Activated naive CD4-positive, alpha-beta T cell treated with anti-CD3 and anti-CD28 coated beads, Interleukin-2, amount 50 U/mL, for 16 hours (primary cell): Measurements from ENCODE around the gene UBL7.
"Not testable (repeated sequence)": the region's sequence is repeated elsewhere in the genome, so short reads cannot be mapped to it uniquely, and the experiment has no call there.

ENCODE experiments used
- DNase-seq: peaks from one replicate; pipeline ENCODE4 v3.0.0-alpha.2; 2020

Gene UBL7

GRCh38 chr15:74463634-74464033 lies 2.7 kb upstream of the UBL7 start:
- no peak for DNase-seq

GRCh38 chr15:74461847-74462511 lies 1.0 kb upstream of the UBL7 start:
- DNase-seq, result no peak

GRCh38 chr15:74460298-74460697 lies 662 bp downstream of the UBL7 start:
- DNase-seq, result no peak

- not testable (repeated sequence) for DNase-seq
Measured at GRCh38 chr15:74459798-74460197, 1.2 kb downstream of the UBL7 start.

- no peak for DNase-seq
Measured at GRCh38 chr15:74458473-74458872, 2.5 kb downstream of the UBL7 start.

- not testable (repeated sequence) for DNase-seq
Measured at GRCh38 chr15:74457036-74457435, 3.9 kb downstream of the UBL7 start.

GRCh38 chr15:74454764-74455500 lies 6.0 kb downstream of the UBL7 start:
- no peak for DNase-seq

- DNase-seq, result no peak
Measured at GRCh38 chr15:74453925-74454763, 6.8 kb downstream of the UBL7 start.

GRCh38 chr15:74451861-74452835 lies 8.8 kb downstream of the UBL7 start:
- DNase-seq, result no peak

GRCh38 chr15:74451322-74451721 lies 9.6 kb downstream of the UBL7 start:
- no peak for DNase-seq

GRCh38 chr15:74449643-74450205 lies 11.2 kb downstream of the UBL7 start:
- no peak for DNase-seq

- no peak for DNase-seq
Measured at GRCh38 chr15:74449095-74449494, 11.9 kb downstream of the UBL7 start.

GRCh38 chr15:74445816-74446763 lies 14.9 kb downstream of the UBL7 start:
- DNase-seq, result no peak

- DNase-seq, result no peak
Measured at GRCh38 chr15:74444106-74445062, 16.6 kb downstream of the UBL7 start.

GRCh38 chr15:74443100-74443909 lies 17.7 kb downstream of the UBL7 start:
- DNase-seq, result no peak

- DNase-seq, result no peak
Measured at GRCh38 chr15:74442604-74443003, 18.4 kb downstream of the UBL7 start.

GRCh38 chr15:74442063-74442462 lies 18.9 kb downstream of the UBL7 start:
- no peak for DNase-seq

GRCh38 chr15:74441248-74441941 lies 19.6 kb downstream of the UBL7 start:
- no peak for DNase-seq
